Gastrocnemius medialis (tissue), 4 donors: ENCODE measurements around the gene DYRK1A. TPM values are rescaled to one million over a fixed set of nuclear protein-coding genes. Genes with fewer than 3 reads are reported as not detected.
A peak's percentile ranks its signal among the peaks of the same experiment; 100 is the strongest.

Experiments
- ATAC-seq, 2 donors: fragments of 150-250 bp; one replicate each; pipeline ENCODE4 v1.9.1; 2016
- DNase-seq, 2 donors: peaks; one replicate each; pipeline ENCODE4 v3.0.0-alpha.2; 2019
- H3K27ac ChIP-seq, 4 donors: fragments of 200-600 bp; sonication (generic); 1 replicate in 1 of 4; 2 replicates in 3 of 4; pipeline ENCODE4 v1.5.1; 2016 to 2018; ENCODE audit warnings: mild to moderate bottlenecking in 2 of 4, moderate library complexity in 1 of 4
- H3K27me3 ChIP-seq, 3 donors: fragments of 200-600 bp; sonication (generic) in 2 of 3; 1 replicate in 1 of 3; 2 replicates in 2 of 3; pipeline versions ENCODE4 v1.5.1 to v1.6.0; 2016 to 2019; ENCODE audit warnings: mild to moderate bottlenecking in 1 of 3, moderate library complexity in 1 of 3
- H3K36me3 ChIP-seq, 2 donors: fragments of 200-600 bp; sonication (generic) in 1 of 2; one replicate each; pipeline ENCODE4 v1.5.1; 2017 to 2018
- H3K4me1 ChIP-seq, 2 donors: fragments of 200-600 bp; sonication (generic) in 1 of 2; one replicate each; pipeline ENCODE4 v1.5.1; 2016 to 2017; ENCODE audit warnings: mild to moderate bottlenecking in 2 of 2
- H3K4me3 ChIP-seq, 4 donors: fragments of 200-600 bp; sonication (generic) in 3 of 4; 1 replicate in 1 of 4; 2 replicates in 3 of 4; pipeline ENCODE4 v1.5.1; 2016 to 2019; ENCODE audit warnings: mild to moderate bottlenecking in 2 of 4
- H3K9me3 ChIP-seq, 3 donors: fragments of 200-600 bp; sonication (generic) in 2 of 3; 1 replicate in 1 of 3; 2 replicates in 2 of 3; pipeline ENCODE4 v1.5.1; 2016 to 2019
- CTCF ChIP-seq, 5 experiments: fragments of 450-650 bp in 3 of 5; fragments of 200-600 bp in 2 of 5; sonication (generic) in 2 of 5; IDR thresholded peaks in 4 of 5; conservative IDR thresholded peaks in 1 of 5; 1 replicate in 4 of 5; 2 replicates in 1 of 5; pipeline ENCODE4 v1.5.1; 2016 to 2019; ENCODE audit warnings: antibody characterized with exemption in 5 of 5, mild to moderate bottlenecking in 3 of 5, moderate library complexity in 3 of 5
- POLR2A ChIP-seq, 2 donors: fragments of 450-650 bp; IDR thresholded peaks; one replicate each; pipeline ENCODE4 v1.6.1; 2017; ENCODE audit warnings: antibody characterized with exemption in 2 of 2, mild to moderate bottlenecking in 2 of 2, moderate library complexity in 2 of 2
- in situ Hi-C, 4 donors: fragments of 200-750 bp; cut with MboI; loops; one replicate each; pipeline versions ENCODE4 v1.15.0 to v1.8.0; 2017; ENCODE audit warnings: low sequenced_read_pairs in 4 of 4
- intact Hi-C: fragments of 100-400 bp; cut with DNase I; formaldehyde crosslinking; loops from one replicate; pipeline ENCODE4 v1.15.1; 2023; ENCODE audit warnings: low total_unique reads
- total RNA-seq, 4 donors: library from RNA; depleted of rRNA; stranded (reverse); fragments of >200 nt; gene quantifications; one replicate each; pipeline versions ENCODE4 v1.1.0 to v1.2.3, GENCODE V29; 2016

Gene DYRK1A
- total RNA-seq, 4 donors from 2014 or later = 81.0 to 115 (median 95.3) TPM

GRCh38 chr21:37478794-37479193 is 112.2 kb downstream of the DYRK1A start:
- peaks cover 50 to 52% of the 10 kb centered on the region in 2 donors for H3K4me1 ChIP-seq
- intact Hi-C loops = no loop called here
- peak overlapping the region in 1 of 4 donors; percentile 28 for H3K27ac ChIP-seq
- DNase-seq (no peak), ATAC-seq (no peak)
- H3K9me3 ChIP-seq = no peaks in the 10 kb centered on the region
- no peaks in the 10 kb centered on the region for H3K27me3 ChIP-seq
- TF ChIP-seq CTCF (IDR thresholded peaks at IDR 0.05 in 4 of 5, conservative IDR thresholded peaks at IDR 0.05 in 1 of 5) (no peak), POLR2A (IDR thresholded peaks at IDR 0.05) (no peak)
- H3K36me3 ChIP-seq = peaks cover 0 to 16% of the 10 kb centered on the region in 2 donors
- in situ Hi-C loops = no loop called here
- no peak overlapping the region for H3K4me3 ChIP-seq

GRCh38 chr21:37483776-37484175 is 117.2 kb downstream of the DYRK1A start:
- in situ Hi-C loops = no loop called here
- H3K27me3 ChIP-seq = no peaks in the 10 kb centered on the region
- TF ChIP-seq POLR2A (IDR thresholded peaks at IDR 0.05) (no peak), CTCF (IDR thresholded peaks at IDR 0.05 in 4 of 5, conservative IDR thresholded peaks at IDR 0.05 in 1 of 5) (no peak)
- H3K4me1 ChIP-seq = peaks cover 4 to 5% of the 10 kb centered on the region in 2 donors
- H3K36me3 ChIP-seq = peaks cover 0 to 29% of the 10 kb centered on the region in 2 donors
- ATAC-seq (no peak), DNase-seq (no peak)
- H3K27ac ChIP-seq = no peak overlapping the region
- no peak overlapping the region for H3K4me3 ChIP-seq
- no peaks in the 10 kb centered on the region for H3K9me3 ChIP-seq
- intact Hi-C loops = no loop called here

GRCh38 chr21:37484535-37485474 is 118.2 kb downstream of the DYRK1A start:
- intact Hi-C loops (no loop called here), in situ Hi-C loops (no loop called here)
- Histone ChIP-seq H3K4me3 (no peak overlapping the region), H3K36me3 (peaks cover 0 to 29% of the 10 kb centered on the region in 2 donors), H3K27me3 (no peaks in the 10 kb centered on the region), H3K9me3 (no peaks in the 10 kb centered on the region), H3K27ac (no peak overlapping the region), H3K4me1 (peaks cover 4 to 8% of the 10 kb centered on the region in 2 donors)
- TF ChIP-seq CTCF (IDR thresholded peaks at IDR 0.05 in 4 of 5, conservative IDR thresholded peaks at IDR 0.05 in 1 of 5) = no peak
- no peak for TF ChIP-seq POLR2A (IDR thresholded peaks at IDR 0.05)
- DNase-seq (no peak), ATAC-seq (no peak)

GRCh38 chr21:37489553-37489952 is 123.0 kb downstream of the DYRK1A start:
- intact Hi-C loops = no loop called here
- peak; percentile 61 to 63 for ATAC-seq

More at GRCh38 chr21:37489553-37489952, 123.0 kb downstream of the DYRK1A start:
- TF ChIP-seq CTCF (IDR thresholded peaks at IDR 0.05 in 4 of 5, conservative IDR thresholded peaks at IDR 0.05 in 1 of 5) (peak in 1 of 5 experiments; percentile 18), POLR2A (IDR thresholded peaks at IDR 0.05) (no peak)
- H3K36me3 ChIP-seq = peaks cover 0 to 19% of the 10 kb centered on the region in 2 donors
- H3K4me1 ChIP-seq = peaks cover 8 to 9% of the 10 kb centered on the region in 2 donors
- no peaks in the 10 kb centered on the region for H3K27me3 ChIP-seq
- peak overlapping the region in 3 of 4 donors; percentile 3 to 32 (median 6) for H3K27ac ChIP-seq
- no peak for DNase-seq
- H3K9me3 ChIP-seq = no peaks in the 10 kb centered on the region
- in situ Hi-C loops = no loop called here
- H3K4me3 ChIP-seq = no peak overlapping the region
